Left forelimb (tissue), 1 donor: ENCODE data around the gene FAM81B.

Experiments used
- DNase-seq: peaks from one replicate; pipeline ENCODE4 v3.0.0-alpha.2; 2018; ENCODE audit warnings: low spot score

FAM81B gene

DNA sequence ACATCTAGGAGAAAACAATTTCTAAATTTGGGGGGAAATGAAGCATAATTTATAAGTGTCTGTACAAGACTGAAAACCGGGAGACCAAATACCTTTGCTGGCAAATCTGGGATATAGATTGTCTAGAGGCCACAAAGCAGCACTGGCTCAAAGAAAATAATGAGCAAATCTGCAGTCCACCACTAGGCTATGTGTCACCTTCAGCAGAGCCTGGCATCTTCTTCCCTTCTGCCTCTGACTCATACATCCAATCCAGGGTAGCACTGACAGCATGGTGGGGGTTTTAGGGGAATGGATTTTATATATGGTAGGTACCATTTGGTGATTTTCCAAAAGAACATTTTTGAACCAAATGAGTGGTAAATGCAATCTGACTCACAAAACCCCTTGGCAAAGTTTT, 12.8 kb downstream of the FAM81B start:
- no peak for DNase-seq

DNA sequence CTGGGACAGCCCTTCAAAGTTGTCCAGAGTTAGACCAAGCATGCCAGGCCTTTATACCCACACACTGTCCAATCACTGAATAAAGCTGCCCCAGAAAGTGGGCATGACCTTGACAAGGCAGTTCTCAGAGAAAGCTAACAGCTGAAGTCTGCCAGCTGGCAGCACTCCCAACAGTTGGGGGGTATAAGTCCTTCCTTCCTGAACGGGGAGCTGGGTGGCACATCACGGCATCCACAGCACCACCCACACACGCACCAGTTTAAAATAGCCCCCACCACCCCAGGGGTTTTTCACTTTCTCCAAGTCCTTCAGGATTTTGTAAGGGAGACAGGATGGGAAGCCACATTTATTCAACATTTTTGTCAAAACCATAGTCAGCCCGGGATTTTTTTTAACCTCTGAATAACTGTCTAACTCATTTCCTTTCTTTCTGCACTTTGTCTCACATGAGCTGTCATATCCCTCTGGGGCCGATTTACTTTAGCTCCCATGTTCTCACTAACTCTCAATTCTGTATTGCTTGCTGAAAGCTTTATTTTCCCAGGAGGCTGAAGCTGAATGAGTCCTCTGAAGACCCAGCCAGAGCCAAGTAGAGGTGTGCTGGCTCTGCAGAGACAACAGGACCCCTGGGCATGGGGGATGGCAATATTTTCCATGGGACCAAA, 15.4 kb downstream of the FAM81B start:
- no peak for DNase-seq

DNA sequence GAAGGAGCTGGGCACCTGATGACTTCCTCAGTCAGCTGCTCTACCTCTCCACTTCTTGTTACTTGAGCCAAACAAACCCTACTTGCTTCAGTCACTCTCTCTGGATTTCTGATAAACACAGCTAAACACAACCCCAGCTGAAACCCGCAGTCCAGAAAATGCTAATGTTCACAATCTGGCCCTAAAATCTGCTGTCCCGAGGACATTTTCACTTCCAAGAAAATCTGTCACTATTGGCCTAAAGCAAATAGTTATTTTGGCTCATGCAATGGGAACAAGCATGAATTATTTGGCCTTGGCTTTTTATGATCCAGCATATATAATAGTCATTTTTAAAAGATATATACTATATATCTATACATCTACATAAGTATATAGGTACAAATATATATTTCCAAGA, 19.1 kb downstream of the FAM81B start:
- DNase-seq: no peak

DNA sequence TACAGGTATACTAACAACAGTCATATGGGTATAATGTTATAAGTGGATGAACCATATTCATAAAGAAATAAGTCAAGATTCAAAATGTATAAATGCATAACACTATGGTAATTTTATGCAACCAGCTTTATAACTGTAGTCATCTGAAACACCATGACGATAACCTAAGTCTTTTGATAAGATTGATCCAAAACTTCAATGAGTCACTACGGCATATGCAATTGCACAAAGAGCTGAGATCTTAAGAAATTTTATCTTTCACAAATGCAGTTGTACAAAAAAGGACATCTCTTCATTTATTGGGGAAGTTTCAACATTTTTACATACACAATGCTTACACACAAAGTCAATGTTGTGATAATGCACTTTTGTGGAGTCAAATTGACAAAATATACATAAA, 20.3 kb downstream of the FAM81B start:
- no peak for DNase-seq

DNA sequence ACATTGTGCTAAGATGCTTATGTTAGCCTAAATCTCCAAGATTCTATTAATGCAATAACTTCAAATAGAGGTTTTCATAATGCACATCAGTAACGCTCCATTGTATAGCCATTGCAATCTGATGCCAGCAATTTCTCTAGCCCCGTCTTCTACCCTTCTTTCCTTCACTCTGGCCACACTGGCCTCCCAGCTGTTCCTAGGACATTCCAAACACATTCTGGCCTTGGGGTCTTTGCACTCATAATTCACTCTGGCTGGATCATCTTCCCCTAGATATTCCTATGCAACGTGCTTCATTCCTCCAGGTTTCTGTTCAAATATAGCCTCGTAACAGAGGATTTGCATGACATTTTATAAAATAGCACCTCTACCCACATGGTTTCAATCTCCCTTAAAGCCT, 23.3 kb downstream of the FAM81B start:
- DNase-seq: no peak

DNA sequence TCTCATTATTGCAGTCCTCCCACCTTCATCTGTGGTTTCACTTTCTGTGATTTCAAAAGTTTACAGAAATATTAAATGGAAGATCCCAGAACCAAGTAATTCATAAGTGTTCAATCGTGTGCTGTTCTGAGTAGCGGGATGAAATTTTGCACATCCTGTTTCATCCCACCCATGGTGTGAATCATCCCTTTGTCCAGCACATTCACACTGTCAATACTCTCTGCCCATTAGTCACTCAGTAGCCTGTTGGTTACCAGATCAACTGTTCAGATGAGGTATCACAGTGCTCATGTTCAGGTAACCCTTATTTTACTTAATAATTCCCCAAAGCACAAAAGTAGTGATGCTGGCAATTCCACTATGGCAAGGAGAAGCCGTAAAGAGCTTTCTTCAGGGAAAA, 26.8 kb downstream of the FAM81B start:
- DNase-seq: no peak

DNA sequence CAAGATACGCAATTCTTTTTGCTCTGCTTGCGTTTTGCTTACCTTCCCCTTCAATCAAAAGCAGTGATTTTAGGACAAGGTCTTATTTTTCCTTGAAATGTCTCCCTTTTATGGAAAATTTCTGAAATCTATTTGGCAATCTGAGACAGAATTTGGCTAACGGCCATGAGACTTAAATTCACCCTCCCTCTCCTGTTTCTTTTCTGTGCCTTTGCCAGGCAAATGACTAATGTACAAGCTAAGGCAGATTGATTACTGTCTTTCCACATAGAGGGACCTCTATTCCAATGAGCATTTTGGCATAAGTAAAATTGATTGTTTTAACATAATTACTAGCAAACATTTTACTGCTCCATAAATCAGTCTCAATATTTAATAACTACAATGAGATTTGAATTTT, 31.7 kb downstream of the FAM81B start:
- no peak for DNase-seq

DNA sequence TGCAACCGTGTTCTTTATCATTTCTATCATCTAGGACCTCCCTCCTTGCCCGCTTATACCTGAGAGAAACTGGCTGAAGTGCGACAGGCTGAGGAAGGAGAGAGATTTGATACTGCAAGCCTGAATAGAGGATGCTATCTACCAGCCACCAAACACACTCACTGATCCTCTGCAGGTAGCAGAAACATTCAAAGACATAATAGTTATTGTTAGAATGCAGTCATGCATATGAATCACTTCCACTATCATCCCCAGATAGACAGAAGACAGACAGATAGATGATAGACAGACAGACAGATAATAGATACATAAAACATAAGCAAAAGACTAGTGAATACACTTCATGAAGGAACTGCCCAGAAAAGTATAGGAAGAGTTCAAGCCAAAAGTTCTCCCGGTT, 32.9 kb downstream of the FAM81B start:
- no peak for DNase-seq

DNA sequence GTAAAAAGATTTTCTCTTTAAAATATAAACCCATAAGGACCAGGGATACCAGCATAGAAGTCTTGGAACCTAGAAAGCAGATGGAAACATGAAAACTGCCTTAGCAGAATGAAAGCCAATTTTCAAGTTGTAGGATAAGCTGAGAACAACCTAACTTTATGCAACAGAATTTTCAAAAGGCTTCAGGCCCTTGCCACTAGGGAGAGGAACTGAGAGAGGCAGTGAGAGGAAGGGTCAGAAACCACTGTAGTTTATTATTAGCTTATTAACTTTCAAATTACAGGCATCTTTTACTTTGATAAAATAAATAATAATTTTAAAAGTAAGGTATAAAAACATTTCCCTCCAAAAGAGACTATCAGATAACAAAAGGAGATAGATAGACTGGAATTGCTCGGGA, 33.4 kb downstream of the FAM81B start:
- DNase-seq: no peak

DNA sequence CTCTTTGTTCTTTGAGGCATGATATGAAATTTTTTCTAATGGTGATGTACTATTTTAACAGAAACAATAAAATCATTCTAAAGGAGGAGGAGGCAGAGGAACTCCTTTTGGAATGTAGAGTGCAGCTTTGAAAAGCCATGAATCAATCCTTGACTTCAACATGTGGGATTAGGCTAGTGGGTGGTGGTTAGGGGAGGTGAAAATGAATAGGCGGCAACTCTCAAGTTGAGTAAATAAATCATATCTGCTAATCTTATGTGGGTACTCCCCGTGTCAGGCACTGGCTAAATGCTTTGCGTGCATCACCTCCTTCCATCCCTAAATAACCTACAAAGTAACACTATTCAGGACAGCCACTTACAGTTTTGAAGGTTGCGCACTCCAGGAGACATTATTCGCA, 35.1 kb downstream of the FAM81B start:
- DNase-seq: no peak

DNA sequence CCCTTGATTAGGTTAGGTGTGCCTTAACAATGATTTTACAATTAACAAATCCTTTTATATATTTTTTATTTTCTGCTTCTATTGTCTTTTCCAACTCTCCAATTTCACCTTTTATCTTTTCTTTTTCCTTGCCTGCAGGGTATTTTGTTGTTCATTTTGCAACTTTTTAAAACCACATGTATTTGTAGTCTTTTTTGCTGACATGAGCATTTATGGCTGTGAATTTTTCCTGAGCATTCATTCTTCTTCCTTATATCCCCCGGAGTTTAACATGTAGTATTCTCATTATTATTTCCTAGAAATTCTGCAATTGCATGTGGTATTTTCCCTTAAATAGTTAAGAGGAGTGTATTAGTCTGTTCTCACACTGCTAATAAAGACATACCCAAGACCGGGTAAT, 41.6 kb downstream of the FAM81B start:
- DNase-seq: no peak

DNA sequence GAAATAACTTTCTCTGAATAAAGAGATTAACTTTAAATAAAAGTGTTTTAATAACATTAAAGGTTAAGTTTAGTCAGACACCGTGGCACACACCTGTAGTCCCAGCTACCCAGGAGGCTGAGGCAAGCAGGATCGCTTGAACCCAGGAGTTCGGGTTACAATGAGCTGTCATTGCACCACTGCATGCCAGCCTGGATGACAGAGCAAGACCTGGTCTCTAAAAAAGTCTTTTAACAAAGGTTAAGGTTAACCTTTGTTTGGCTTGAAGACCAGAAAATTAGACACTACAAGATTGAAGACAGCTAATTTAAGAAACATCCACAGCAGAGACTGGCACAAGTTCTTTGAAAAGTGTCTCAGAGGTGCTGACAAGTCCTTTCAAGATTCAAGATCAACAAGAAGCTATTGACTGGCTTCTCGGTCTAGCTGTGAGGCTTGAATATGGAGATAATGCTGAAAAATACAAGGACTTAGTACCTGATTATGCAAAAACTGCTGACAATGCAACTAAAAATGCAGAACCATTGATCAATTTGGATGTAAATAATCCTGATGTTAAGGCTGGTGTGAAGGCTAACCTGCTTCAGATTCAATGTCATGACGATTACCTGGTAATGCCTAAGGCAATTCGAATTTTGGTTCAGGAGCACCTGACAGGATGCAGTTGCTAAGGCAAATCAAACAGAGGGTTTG, 48.8 kb downstream of the FAM81B start:
- no peak for DNase-seq

DNA sequence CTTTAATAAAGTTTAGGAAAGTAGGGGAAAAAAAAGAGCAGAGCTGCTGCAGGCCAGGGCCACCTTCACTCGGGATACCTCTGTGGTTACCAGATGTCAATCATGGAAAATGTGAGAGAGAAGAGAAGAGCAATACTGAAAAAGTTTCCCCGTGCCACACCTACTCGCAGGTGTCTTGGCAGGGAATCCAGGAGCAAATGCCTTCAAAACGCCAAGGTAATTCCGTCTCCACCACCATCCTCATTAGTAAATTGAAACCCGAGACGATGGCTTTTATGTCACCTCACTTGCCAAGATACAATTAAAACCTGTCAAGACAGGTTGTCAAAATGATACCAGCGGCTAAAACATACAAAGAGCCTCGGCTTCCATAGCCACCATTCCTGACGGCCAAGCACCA, 49.7 kb downstream of the FAM81B start:
- DNase-seq: no peak

DNA sequence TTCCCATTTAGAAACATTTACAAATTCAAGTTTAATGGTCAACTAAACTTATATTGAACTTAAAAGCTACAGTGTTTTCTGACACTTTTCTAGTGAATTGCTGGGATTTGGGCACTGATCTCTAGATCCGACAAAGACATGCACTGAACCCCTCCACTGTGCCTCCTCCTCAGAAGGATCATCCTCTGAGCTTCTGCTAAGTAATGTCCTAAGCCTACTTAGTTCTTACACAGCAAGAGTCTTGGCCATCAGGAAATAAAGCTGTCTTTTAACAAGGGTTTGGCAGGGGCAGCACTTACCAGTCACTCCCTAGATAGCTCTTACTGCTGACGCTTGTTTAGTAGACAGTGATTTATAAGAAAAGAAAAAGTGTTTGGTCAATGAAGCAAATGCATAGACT, 50.5 kb downstream of the FAM81B start:
- no peak for DNase-seq

DNA sequence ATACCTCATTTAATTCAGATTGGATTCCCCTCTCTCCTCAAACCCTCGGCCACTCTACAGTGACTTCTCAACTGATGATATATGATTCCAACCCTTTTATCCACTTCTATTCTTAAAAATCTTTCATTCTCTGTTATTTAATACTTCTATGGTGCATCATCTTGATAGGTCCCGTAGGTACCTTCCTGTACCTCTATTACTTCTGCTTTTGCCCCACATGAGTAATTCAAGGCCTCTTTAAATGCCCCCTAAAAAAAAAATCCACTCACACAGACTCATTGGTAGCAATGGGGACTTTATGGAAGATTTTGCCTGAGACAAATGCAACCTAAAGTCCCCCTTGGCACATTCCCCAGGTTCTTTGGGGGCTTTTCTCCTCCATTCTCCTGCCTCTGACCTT, 54.3 kb downstream of the FAM81B start:
- no peak for DNase-seq

DNA sequence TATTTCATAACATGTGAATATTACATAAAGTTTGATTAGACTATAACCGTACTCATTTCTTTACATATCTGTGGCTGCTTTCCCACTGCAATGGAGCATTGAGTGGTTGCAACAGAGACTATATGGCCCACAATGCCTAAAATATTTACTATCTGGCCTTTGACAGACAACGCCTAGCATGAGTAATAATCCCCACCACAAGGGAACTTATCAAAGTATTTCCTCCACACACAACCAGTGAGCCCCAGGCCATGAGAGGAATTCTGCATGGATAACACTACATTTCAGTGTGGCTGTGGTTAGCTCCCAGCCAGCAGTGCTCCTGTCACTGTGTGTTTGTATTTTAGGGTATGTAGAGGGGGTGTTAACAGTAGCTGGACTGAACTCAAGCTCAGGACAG, 54.8 kb downstream of the FAM81B start:
- no peak for DNase-seq

DNA sequence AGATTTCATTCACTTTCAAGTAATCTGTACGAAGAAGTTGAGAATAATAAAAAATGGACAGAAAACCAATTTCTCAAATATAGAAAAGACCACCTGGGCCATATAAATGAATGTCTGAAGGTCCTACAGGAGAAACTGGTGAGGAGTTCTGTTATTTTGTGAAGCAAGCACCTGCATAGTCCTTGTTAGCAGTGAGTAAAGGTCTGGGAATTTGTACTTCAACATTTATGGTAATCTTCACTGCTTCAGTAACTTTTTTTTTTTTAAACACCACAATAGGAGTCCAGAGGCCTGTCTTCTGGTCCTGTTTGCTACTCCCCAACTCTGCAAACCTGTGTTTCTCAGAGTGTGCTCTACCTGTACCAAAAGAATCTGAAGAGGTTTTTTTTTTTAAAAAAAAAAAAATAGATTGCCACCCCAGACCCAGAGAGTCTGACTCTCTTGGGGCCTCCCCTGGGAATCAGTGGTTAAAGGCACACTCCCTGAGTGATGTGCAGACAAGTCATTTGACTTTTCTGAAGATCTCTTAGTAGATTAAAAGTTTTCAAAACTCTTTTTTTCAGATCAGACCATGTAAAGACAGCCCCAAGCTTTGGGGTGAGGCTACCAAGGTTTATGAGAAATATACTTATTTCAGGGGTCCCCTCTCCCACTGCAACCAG, 55.5 kb downstream of the FAM81B start:
- no peak for DNase-seq

DNA sequence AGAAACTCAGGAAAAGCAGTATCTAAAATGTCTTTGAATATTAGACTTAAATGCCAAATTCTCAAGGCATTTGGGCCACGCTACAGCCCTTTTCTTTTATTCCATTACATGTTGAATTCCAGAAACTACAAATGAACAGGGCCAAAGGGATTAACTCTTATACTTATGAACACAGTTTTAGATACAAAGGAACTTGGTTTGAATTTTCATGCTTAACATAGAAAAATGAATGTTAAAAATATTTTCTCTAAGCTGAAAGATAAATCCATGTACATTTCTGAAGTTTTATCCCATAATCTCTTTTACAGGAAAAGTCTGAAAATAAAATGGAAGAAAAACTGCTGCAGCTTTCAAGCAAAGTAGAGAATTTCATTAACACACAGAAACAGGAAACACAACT, 56.8 kb downstream of the FAM81B start:
- DNase-seq: no peak

DNA sequence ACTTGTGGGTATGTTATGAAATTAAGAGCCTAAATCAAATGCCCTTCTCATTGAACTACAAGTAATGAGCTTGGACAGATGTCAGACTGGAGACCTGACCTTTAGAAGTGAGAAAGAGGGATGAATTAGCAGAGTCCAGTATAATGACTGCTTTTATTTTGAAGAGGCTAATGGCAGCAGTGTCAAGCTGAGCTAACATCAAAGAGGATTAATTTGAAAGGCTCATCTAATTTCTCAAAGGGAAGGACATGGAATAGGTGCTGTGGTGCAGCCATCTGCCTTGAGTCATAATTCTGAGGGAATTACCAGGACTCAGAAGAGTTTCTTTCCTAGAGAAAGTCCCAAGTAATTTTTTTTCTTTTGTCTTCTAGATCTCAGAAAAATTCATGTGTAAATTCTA, 57.6 kb downstream of the FAM81B start:
- DNase-seq: no peak

DNA sequence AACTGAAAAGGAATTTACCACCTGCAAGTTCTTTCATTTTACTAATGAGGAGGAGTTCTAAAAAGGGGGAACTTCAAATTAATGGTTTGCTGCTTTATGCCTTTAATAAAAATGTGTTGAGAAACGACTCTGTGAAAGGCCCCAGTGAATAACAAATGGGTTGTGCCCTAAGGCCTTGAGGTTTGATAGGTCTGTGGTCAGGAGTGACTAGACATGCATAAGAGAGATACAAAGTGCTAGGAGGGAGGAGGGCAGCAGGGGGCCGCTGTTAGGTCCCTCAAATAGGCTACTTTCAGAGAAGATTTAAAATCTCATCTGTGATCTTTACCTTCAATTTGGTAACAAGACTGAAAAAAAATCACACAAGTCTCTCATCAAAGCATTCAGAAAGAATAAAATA, 58.3 kb downstream of the FAM81B start:
- DNase-seq: no peak

DNA sequence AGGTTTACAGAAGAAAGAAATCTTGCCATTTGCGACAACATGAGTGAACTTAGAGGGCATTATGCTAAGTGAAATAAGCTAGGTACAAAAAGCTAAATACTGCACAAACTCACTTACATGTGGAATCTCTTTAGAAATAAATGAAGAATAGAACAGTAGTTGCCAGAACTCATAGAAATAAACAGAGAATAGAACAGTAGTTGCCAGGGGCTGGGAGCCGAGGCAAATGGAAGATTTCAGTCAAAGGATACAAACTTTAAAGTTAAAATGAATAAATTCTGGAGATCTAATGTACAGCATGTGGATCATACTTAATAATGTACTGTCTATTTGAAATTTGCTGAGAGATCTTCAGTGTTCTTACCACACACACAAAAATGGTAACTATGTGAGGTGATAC, 63.4 kb downstream of the FAM81B start:
- DNase-seq: no peak

DNA sequence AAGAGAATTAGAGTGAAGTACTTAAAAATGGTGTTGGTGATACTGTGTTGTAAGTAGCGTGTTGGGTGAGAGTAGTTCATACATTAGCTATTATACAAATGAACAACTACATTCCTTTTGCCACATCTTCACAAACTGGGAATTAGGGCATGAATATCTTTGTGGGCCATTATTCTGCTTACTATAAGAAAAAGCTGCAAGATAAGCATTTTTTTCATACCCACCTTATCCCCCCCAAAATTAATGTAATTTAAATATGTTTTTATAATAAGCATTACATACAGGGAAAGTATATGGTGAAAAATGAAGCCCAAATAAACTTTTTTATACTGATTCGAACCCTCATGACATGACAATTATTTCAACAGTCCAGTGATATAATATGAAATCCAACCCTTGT, 69.5 kb downstream of the FAM81B start:
- DNase-seq: no peak

DNA sequence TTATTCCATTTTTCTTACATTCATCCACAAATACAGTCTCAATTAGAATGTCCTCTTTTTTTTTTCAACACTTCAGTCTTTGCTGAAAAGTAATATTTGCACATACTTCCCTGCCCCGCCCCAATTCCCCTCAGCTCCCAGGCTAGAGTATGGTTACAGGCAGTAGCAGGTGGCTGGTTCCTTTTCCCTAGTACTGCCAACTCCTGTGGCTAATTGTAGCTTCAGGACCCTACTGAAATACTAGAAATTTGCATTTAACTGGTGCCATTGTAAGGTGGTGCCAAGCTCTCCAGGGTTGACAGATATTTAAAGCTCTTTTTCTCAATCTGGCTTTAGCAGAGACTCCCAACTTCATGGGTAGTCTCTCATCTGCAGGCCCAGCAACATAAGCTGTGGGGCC, 80.3 kb downstream of the FAM81B start:
- no peak for DNase-seq

DNA sequence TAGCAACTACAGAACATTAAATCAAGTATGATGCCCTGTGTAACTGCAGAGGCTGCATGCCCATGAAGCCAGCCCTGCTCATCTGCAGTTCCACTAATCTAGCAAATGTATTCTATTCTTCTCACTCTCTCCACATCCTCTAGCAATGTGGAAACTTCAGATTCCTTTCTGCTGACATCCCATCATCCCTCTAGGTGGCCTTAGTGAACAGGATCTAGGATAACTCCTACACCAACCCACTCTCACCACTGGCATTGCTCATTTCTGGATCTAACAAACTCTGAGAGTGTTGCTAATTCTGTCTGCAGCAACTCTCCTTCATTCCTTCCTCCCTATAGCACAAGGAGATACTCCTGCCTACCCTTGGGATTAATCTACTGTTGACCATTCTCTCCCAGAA, 80.8 kb downstream of the FAM81B start:
- no peak for DNase-seq
